ENCODE measurements around the gene PRTFDC1. TPM values are rescaled to one million over a fixed set of nuclear protein-coding genes. Genes with fewer than 3 reads are reported as not detected.

The PRTFDC1 gene
- total RNA-seq, 2 experiments from 2014 or later: not detected

DNA sequence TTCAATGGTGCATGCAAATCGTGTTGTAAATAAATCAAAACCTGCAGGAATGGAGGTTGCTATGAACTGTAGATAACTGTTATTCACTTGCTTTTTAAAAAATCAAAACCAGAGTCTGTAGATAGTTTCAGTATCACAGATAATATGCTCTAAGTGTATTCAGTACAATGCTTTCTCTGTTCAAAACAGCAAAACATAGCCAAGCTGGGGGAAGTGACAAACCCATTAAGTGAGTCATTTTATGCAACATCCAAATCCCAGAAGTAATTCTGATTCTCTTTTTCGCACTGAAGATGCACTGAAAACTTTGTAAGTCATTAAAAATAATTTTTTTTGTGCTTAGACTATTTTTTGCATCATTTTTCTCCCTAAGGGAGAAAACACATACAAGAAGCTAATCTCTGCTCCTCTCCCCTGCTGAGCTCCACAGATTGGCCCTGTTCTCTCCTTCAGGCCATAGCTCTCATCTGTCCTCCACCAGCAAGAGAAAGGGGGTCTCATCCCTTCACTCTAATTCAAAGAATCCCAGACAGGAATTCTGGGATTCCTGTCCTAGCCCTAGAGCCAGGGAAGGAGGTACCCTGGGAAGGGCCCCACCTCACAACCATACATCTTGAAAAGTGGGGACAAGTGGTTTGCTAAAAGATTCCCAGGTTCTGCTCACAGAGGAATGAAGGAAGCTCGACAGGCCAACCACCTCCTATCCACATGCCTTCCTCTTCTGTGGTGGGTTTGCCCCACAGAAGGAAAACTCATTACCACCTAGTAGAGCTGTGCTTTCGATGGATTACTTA is 4.9 kb downstream of the PRTFDC1 start:
- Histone ChIP-seq H3K4me3 (ENCODE audit: low read depth, low read length, poor library complexity, severe bottlenecking) (no peak overlapping the region), H3K36me3 (ENCODE audit: insufficient read depth, low read length) (no peaks in the 10 kb centered on the region), H3K9me2 (ENCODE audit: insufficient read depth, low read length) (no peaks in the 10 kb centered on the region), H2AFZ (ENCODE audit: low read length) (no peak overlapping the region), H3K27ac (ENCODE audit: low read depth, low read length, poor library complexity, severe bottlenecking) (no peak overlapping the region), H3K4me2 (ENCODE audit: low read length) (no peak overlapping the region), H3K4me1 (ENCODE audit: insufficient read depth, low read length, poor library complexity, severe bottlenecking) (no peaks in the 10 kb centered on the region), H4K20me1 (ENCODE audit: insufficient read depth, low read length) (no peaks in the 10 kb centered on the region), H3K9me3 (ENCODE audit: low read length) (no peaks in the 10 kb centered on the region), H3K79me2 (ENCODE audit: insufficient read depth, low read depth, low read length) (no peaks in the 10 kb centered on the region)
- ChIA-PET CTCF (ENCODE audit: unreplicated experiment) (no interaction called here), POLR2A (no interaction called here)
- intact Hi-C loops (cut with micrococcal nuclease; ENCODE audit: unreplicated experiment): no loop called here
- no TSS peak for BruUV-seq (replicated peaks)
- DNase-seq (ENCODE audit: low spot score): no peak
- TF ChIP-seq EZH2phosphoT487 (IDR thresholded peaks at IDR 0.05; ENCODE audit: borderline replicate concordance, low read depth, low read length): no peak
- TF ChIP-seq, protein P1, sequence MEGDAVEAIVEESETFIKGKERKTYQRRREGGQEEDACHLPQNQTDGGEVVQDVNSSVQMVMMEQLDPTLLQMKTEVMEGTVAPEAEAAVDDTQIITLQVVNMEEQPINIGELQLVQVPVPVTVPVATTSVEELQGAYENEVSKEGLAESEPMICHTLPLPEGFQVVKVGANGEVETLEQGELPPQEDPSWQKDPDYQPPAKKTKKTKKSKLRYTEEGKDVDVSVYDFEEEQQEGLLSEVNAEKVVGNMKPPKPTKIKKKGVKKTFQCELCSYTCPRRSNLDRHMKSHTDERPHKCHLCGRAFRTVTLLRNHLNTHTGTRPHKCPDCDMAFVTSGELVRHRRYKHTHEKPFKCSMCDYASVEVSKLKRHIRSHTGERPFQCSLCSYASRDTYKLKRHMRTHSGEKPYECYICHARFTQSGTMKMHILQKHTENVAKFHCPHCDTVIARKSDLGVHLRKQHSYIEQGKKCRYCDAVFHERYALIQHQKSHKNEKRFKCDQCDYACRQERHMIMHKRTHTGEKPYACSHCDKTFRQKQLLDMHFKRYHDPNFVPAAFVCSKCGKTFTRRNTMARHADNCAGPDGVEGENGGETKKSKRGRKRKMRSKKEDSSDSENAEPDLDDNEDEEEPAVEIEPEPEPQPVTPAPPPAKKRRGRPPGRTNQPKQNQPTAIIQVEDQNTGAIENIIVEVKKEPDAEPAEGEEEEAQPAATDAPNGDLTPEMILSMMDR (conservative IDR thresholded peaks at IDR 0.05; ENCODE audit: low read length): no peak

DNA sequence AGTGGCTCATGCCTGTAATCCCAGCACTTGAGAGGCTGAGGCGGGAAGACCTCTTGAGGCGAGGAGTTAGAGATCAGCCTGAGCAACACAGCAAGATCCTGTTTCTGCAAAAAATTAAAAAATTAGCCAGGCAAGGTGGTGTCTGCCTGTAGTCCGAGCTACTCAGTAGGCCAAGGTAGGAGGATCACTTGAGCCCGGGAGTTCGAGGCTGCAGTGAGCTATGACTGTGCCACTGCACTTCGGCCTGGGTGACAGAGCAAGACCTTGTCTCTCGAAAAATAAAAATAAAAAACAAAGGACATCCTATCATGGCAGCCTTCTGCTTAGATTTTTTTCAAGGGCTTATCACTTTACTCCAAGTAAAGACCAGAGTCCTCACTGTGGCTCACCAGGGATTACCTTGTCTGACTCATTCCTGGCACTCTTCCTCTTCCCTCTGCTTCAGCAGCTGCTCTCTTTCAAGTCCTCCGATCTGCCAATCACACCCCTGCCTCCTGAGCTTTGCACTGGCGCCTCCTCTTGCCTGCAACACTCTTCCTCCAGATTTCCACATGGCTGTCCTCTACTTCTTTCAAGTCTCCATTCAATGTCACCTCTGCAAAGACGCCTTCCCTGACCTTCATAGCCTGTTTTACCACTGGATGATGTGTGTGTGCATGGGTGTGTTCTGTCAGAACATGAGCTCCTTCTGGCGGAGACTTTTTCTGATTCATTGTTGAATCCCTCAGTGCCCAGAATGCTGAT is 7.7 kb downstream of the PRTFDC1 start:
- Histone ChIP-seq H3K9me2 (ENCODE audit: insufficient read depth, low read length) (no peaks in the 10 kb centered on the region), H3K27ac (ENCODE audit: low read depth, low read length, poor library complexity, severe bottlenecking) (no peak overlapping the region), H3K4me1 (ENCODE audit: insufficient read depth, low read length, poor library complexity, severe bottlenecking) (no peaks in the 10 kb centered on the region), H3K4me2 (ENCODE audit: low read length) (no peak overlapping the region), H3K36me3 (ENCODE audit: insufficient read depth, low read length) (no peaks in the 10 kb centered on the region), H3K79me2 (ENCODE audit: insufficient read depth, low read depth, low read length) (no peaks in the 10 kb centered on the region), H4K20me1 (ENCODE audit: insufficient read depth, low read length) (no peaks in the 10 kb centered on the region), H3K9me3 (ENCODE audit: low read length) (no peaks in the 10 kb centered on the region), H2AFZ (ENCODE audit: low read length) (no peak overlapping the region), H3K4me3 (ENCODE audit: low read depth, low read length, poor library complexity, severe bottlenecking) (no peak overlapping the region)
- ChIA-PET CTCF (ENCODE audit: unreplicated experiment) (no interaction called here), POLR2A (interaction anchor here (0.7 to 1.1 kb wide), 2 partner anchors 96 to 172 kb away, joined by 3 read pairs; no protein-coding TSS in a partner anchor)
- TF ChIP-seq, protein P1 (conservative IDR thresholded peaks at IDR 0.05; ENCODE audit: low read length): no peak
- TF ChIP-seq EZH2phosphoT487 (IDR thresholded peaks at IDR 0.05; ENCODE audit: borderline replicate concordance, low read depth, low read length): no peak
- DNase-seq (ENCODE audit: low spot score): no peak
- no TSS peak for BruUV-seq (replicated peaks)
- intact Hi-C loops (cut with micrococcal nuclease; ENCODE audit: unreplicated experiment): no loop called here

DNA sequence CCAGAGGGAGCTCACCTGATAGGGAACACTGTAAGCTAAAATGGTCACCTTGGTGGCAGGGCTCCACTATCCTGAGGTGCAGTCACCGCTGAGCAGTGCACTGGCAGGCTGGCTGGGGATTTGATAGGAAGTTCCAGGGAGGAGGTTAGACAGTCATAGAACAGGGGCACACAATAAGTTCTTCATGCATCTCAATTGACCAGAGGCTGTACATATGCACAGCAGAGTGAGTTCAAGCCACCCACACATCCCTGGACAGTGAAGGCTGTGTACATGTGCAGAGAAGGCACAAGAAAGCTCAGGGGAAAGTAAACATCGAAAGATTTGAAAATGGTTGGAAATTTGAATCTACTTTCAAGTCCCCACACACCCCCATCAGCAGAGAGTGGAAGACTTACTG is 13.9 kb downstream of the PRTFDC1 start:
- Histone ChIP-seq H3K4me2 (ENCODE audit: low read length) (no peak overlapping the region), H3K9me3 (ENCODE audit: low read length) (no peaks in the 10 kb centered on the region), H3K4me3 (ENCODE audit: low read depth, low read length, poor library complexity, severe bottlenecking) (no peak overlapping the region), H3K27ac (ENCODE audit: low read depth, low read length, poor library complexity, severe bottlenecking) (no peak overlapping the region), H3K9me2 (ENCODE audit: insufficient read depth, low read length) (no peaks in the 10 kb centered on the region), H4K20me1 (ENCODE audit: insufficient read depth, low read length) (no peaks in the 10 kb centered on the region), H3K36me3 (ENCODE audit: insufficient read depth, low read length) (no peaks in the 10 kb centered on the region), H3K4me1 (ENCODE audit: insufficient read depth, low read length, poor library complexity, severe bottlenecking) (no peaks in the 10 kb centered on the region), H2AFZ (ENCODE audit: low read length) (no peak overlapping the region), H3K79me2 (ENCODE audit: insufficient read depth, low read depth, low read length) (no peaks in the 10 kb centered on the region)
- CTCF ChIA-PET (ENCODE audit: unreplicated experiment): no interaction called here
- no peak for DNase-seq (ENCODE audit: low spot score)
- POLR2A ChIA-PET: no interaction called here
- intact Hi-C loops (cut with micrococcal nuclease; ENCODE audit: unreplicated experiment): no loop called here
- TF ChIP-seq, protein P1 (conservative IDR thresholded peaks at IDR 0.05; ENCODE audit: low read length): no peak
- no peak for TF ChIP-seq EZH2phosphoT487 (IDR thresholded peaks at IDR 0.05; ENCODE audit: borderline replicate concordance, low read depth, low read length)
- no TSS peak for BruUV-seq (replicated peaks)

Data from OCI-LY7 (cell line).